ENCODE results near the gene RBM39. TPM values are rescaled to one million over a fixed set of nuclear protein-coding genes. Genes with fewer than 3 reads are reported as not detected.

The RBM39 gene
- polyA plus RNA-seq, 3 donors: 89.5 to 209 (median 98.0) TPM

DNA sequence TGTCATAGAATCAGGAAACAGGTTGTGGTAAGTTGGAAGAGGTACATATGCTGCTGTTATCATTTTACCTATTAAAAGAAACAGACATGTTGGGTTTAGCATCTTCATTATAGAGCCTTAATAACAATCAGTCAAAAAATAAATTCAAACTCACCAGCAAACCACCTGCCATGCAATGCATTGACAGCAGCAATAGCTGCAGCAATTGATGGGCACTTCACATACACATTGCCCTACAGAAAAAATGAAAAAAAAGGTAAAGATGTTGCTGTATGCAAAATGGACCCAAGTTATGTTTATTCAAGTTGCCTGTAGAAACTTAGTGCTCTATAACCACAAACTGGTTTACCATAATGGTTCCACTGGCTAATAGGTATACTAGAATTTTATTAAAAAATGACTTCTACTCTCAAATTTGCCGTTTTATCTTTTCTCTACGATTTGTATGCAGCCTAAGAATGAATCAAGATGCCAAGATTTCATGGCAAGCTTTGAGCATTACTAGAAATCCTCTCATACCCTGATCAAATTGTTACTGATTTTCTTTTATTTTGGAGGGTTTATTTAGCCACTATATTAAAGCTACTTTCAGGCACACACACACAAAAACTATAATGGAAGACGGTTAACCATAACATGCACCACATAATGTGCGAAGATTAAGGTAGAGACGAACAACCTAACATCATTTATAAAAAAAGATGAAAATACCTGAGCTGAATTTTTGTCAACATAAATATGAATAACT lies 37.4 kb downstream of the RBM39 start:
- peaks cover 65 to 70% of the 10 kb centered on the region in 2 donors for H3K36me3 Mint-ChIP-seq
- TF ChIP-seq CTCF (IDR thresholded peaks at IDR 0.05): no peak
- Histone ChIP-seq H3K4me1 (ENCODE audit: control insufficient read depth in 1 of 2, insufficient read depth in 2 of 2, low read length in 2 of 2) (peaks cover 12 to 13% of the 10 kb centered on the region in 2 donors), H2AFZ (ENCODE audit: insufficient read depth, low read depth, low read length, poor library complexity, severe bottlenecking) (no peak overlapping the region), H3K27me3 (ENCODE audit: control insufficient read depth in 2 of 2, insufficient read depth in 2 of 2, low read length in 2 of 2) (no peaks in the 10 kb centered on the region), H3K79me2 (ENCODE audit: insufficient read depth, low read length) (peaks cover 58% of the 10 kb centered on the region), H3K36me3 (replicated peaks in 1 of 2; ENCODE audit: control insufficient read depth in 1 of 2, insufficient read depth in 2 of 2, low read length in 2 of 2) (peaks cover 74 to 82% of the 10 kb centered on the region in 2 donors), H3K4me2 (replicated peaks; ENCODE audit: extremely low read depth, low read length, poor library complexity, severe bottlenecking) (no peak overlapping the region), H3K9ac (ENCODE audit: insufficient read depth, low read length, poor library complexity, severe bottlenecking) (no peak overlapping the region), H3K9me3 (replicated peaks in 1 of 2; ENCODE audit: control insufficient read depth in 1 of 2, insufficient read depth in 1 of 2, low read length in 2 of 2) (no peaks in the 10 kb centered on the region), H3K27ac (ENCODE audit: low read depth in 1 of 2, low read length in 2 of 2) (no peak overlapping the region), H3K4me3 (replicated peaks in 1 of 3; ENCODE audit: low read depth in 2 of 3, low read length in 3 of 3) (no peak overlapping the region), H4K20me1 (ENCODE audit: insufficient read depth, low read length) (peaks cover 96% of the 10 kb centered on the region)
- H3K27me3 Mint-ChIP-seq (ENCODE audit: low read depth in 3 of 3): peaks cover 0 to 2% (median 0%) of the 10 kb centered on the region in 3 donors
- no peak overlapping the region for H3K27ac Mint-ChIP-seq
- intact Hi-C loops (cut with micrococcal nuclease): loop anchor here in 1 of 2 donors (5.0 kb wide), 1 partner anchor 33 kb away; no protein-coding TSS in a partner anchor
- no peak for DNase-seq
- no peaks in the 10 kb centered on the region for H3K9me3 Mint-ChIP-seq
- no CpG with 5 or more reads among the region's 5 CpGs for WGBS (ENCODE audit: insufficient coverage)
- H3K4me3 Mint-ChIP-seq: no peak overlapping the region
- H3K4me1 Mint-ChIP-seq: peaks cover 14% of the 10 kb centered on the region

- Histone ChIP-seq H3K4me2 (replicated peaks; ENCODE audit: extremely low read depth, low read length, poor library complexity, severe bottlenecking) (no peak overlapping the region), H3K4me1 (ENCODE audit: control insufficient read depth in 1 of 2, insufficient read depth in 2 of 2, low read length in 2 of 2) (peaks cover 19 to 24% of the 10 kb centered on the region in 2 donors), H3K9ac (ENCODE audit: insufficient read depth, low read length, poor library complexity, severe bottlenecking) (no peak overlapping the region), H3K4me3 (replicated peaks in 1 of 3; ENCODE audit: low read depth in 2 of 3, low read length in 3 of 3) (no peak overlapping the region), H3K27ac (ENCODE audit: low read depth in 1 of 2, low read length in 2 of 2) (peak overlapping the region in 1 of 2 donors; percentile 16), H3K79me2 (ENCODE audit: insufficient read depth, low read length) (peaks cover 57% of the 10 kb centered on the region), H3K27me3 (ENCODE audit: control insufficient read depth in 2 of 2, insufficient read depth in 2 of 2, low read length in 2 of 2) (no peaks in the 10 kb centered on the region), H3K9me3 (replicated peaks in 1 of 2; ENCODE audit: control insufficient read depth in 1 of 2, insufficient read depth in 1 of 2, low read length in 2 of 2) (no peaks in the 10 kb centered on the region), H3K36me3 (replicated peaks in 1 of 2; ENCODE audit: control insufficient read depth in 1 of 2, insufficient read depth in 2 of 2, low read length in 2 of 2) (peaks cover 59 to 66% of the 10 kb centered on the region in 2 donors), H2AFZ (ENCODE audit: insufficient read depth, low read depth, low read length, poor library complexity, severe bottlenecking) (no peak overlapping the region), H4K20me1 (ENCODE audit: insufficient read depth, low read length) (peaks cover 80% of the 10 kb centered on the region)
- Mint-ChIP-seq H3K4me3 (no peak overlapping the region), H3K27me3 (ENCODE audit: low read depth in 3 of 3) (peaks cover 0 to 4% (median 3%) of the 10 kb centered on the region in 3 donors), H3K27ac (peak overlapping the region in 2 of 7 donors; percentile 24 to 59), H3K9me3 (no peaks in the 10 kb centered on the region), H3K4me1 (peaks cover 23% of the 10 kb centered on the region), H3K36me3 (peaks cover 56 to 60% of the 10 kb centered on the region in 2 donors)
- intact Hi-C loops (cut with micrococcal nuclease): loop anchor here in 1 of 2 donors (5.0 kb wide), 1 partner anchor 34 kb away; no protein-coding TSS in a partner anchor
- no peak for TF ChIP-seq CTCF (IDR thresholded peaks at IDR 0.05)
- DNase-seq: no peak
- WGBS (ENCODE audit: insufficient coverage): no CpG with 5 or more reads among the region's 4 CpGs
Measured at GRCh38 chr20:35702824-35703695, 39.0 kb downstream of the RBM39 start.

Data from CD14-positive monocyte (primary cell).